NOMO-1 treated with DMSO at 0.1 percent for 48 hours (cell line): ENCODE data around the gene OR5B3.
"Not testable (repeated sequence)": the region's sequence is repeated elsewhere in the genome, so short reads cannot be mapped to it uniquely, and the experiment has no call there.

ENCODE experiments used
- DNase-seq: peaks from one replicate; lab custom pipeline; 2025; ENCODE audit not compliant: unreplicated experiment; lab: John Stamatoyannopoulos, UW

The OR5B3 gene

GRCh38 chr11:58406774-58407173 lies at the start of gene OR5B3:
Gene OR5B3, minus strand, starts transcription at chr11:58406874. Its CDS starts 3,465 bp downstream, at chr11:58403409.
- no peak for DNase-seq

- DNase-seq, result no peak
Measured at GRCh38 chr11:58451585-58451984, 44.9 kb upstream of the OR5B3 start.

- no peak for DNase-seq
Measured at GRCh38 chr11:58446294-58446693, 39.6 kb upstream of the OR5B3 start.

- DNase-seq, result no peak
Measured at GRCh38 chr11:58444300-58444699, 37.6 kb upstream of the OR5B3 start.

- DNase-seq, result no peak
Measured at GRCh38 chr11:58442136-58442535, 35.5 kb upstream of the OR5B3 start, which contains the start of gene OR5B12. Gene OR5B12, minus strand, starts transcription at chr11:58442236. Its CDS starts 2,085 bp downstream, at chr11:58440151.

GRCh38 chr11:58438486-58438885 lies 31.8 kb upstream of the OR5B3 start:
- DNase-seq, result no peak

GRCh38 chr11:58434217-58434616 lies 27.5 kb upstream of the OR5B3 start:
- no peak for DNase-seq

- DNase-seq, result peak; percentile 64
Measured at GRCh38 chr11:58433638-58434203, 27.0 kb upstream of the OR5B3 start.

GRCh38 chr11:58429273-58429672 lies 22.6 kb upstream of the OR5B3 start:
- DNase-seq, result no peak

GRCh38 chr11:58428021-58428420 lies 21.3 kb upstream of the OR5B3 start, which contains the start of gene OR5B2:
Gene OR5B2, minus strand, starts transcription at chr11:58428121. Its CDS starts 4,860 bp downstream, at chr11:58423261.
- DNase-seq, result no peak

GRCh38 chr11:58399622-58400021 lies 7.1 kb downstream of the OR5B3 start:
- DNase-seq, result not testable (repeated sequence)

- DNase-seq, result no peak
Measured at GRCh38 chr11:58395581-58395980, 11.1 kb downstream of the OR5B3 start.

GRCh38 chr11:58394195-58394594 lies 12.5 kb downstream of the OR5B3 start:
- DNase-seq, result no peak

- DNase-seq, result no peak
Measured at GRCh38 chr11:58392746-58393145, 13.9 kb downstream of the OR5B3 start.

- DNase-seq, result no peak
Measured at GRCh38 chr11:58391879-58392278, 14.8 kb downstream of the OR5B3 start.

GRCh38 chr11:58390551-58391063 lies 16.1 kb downstream of the OR5B3 start:
- no peak for DNase-seq

GRCh38 chr11:58358969-58359368 lies 47.7 kb downstream of the OR5B3 start, which contains the start of gene OR5B17:
Gene OR5B17, minus strand, starts transcription at chr11:58359069. Its CDS starts 0 bp downstream, at chr11:58359069.
- no peak for DNase-seq

GRCh38 chr11:58354727-58355126 lies 51.9 kb downstream of the OR5B3 start:
- no peak for DNase-seq
